Measurements from ENCODE around the gene BTBD10. TPM values are rescaled to one million over a fixed set of nuclear protein-coding genes. Genes with fewer than 3 reads are reported as not detected.

The BTBD10 gene
- 10 to 100 TPM; 28.9 to 36.4 (median 34.0) TPM for polyA plus RNA-seq (ENCODE audit: insufficient read length in 4 of 4)

GRCh38 chr11:13462901-13463778, at the start of gene BTBD10:
TSS of gene BTBD10 (minus strand) at chr11:13463222. CDS start at chr11:13445124, 18,098 bp downstream.
- peak; percentile 90 to 94 (median 92) for DNase-seq (ENCODE audit: low read depth in 4 of 4, low spot score in 3 of 4)

- DNase-seq (ENCODE audit: low read depth in 4 of 4, low spot score in 3 of 4), result no peak
Measured at GRCh38 chr11:13503393-13503792, 40.4 kb upstream of the BTBD10 start.

- DNase-seq (ENCODE audit: low read depth in 4 of 4, low spot score in 3 of 4), result no peak
Measured at GRCh38 chr11:13502492-13502891, 39.5 kb upstream of the BTBD10 start.

GRCh38 chr11:13495929-13496328, 32.9 kb upstream of the BTBD10 start, which contains the start of gene PTH:
TSS of gene PTH (minus strand) at chr11:13495997. CDS start at chr11:13492855, 3,142 bp downstream.
- no peak for DNase-seq (ENCODE audit: low read depth in 4 of 4, low spot score in 3 of 4)

GRCh38 chr11:13494051-13494450, 31.0 kb upstream of the BTBD10 start:
- DNase-seq (ENCODE audit: low read depth in 4 of 4, low spot score in 3 of 4), result no peak

- no peak for DNase-seq (ENCODE audit: low read depth in 4 of 4, low spot score in 3 of 4)
Measured at GRCh38 chr11:13487661-13488030, 24.6 kb upstream of the BTBD10 start.

- no peak for DNase-seq (ENCODE audit: low read depth in 4 of 4, low spot score in 3 of 4)
Measured at GRCh38 chr11:13486926-13487660, 24.1 kb upstream of the BTBD10 start.

GRCh38 chr11:13480198-13480597, 17.2 kb upstream of the BTBD10 start:
- no peak for DNase-seq (ENCODE audit: low read depth in 4 of 4, low spot score in 3 of 4)

GRCh38 chr11:13479688-13480087, 16.7 kb upstream of the BTBD10 start:
- DNase-seq (ENCODE audit: low read depth in 4 of 4, low spot score in 3 of 4), result no peak

- no peak for DNase-seq (ENCODE audit: low read depth in 4 of 4, low spot score in 3 of 4)
Measured at GRCh38 chr11:13475091-13475490, 12.1 kb upstream of the BTBD10 start.

- DNase-seq (ENCODE audit: low read depth in 4 of 4, low spot score in 3 of 4), result no peak
Measured at GRCh38 chr11:13473013-13473722, 10.1 kb upstream of the BTBD10 start.

GRCh38 chr11:13468750-13469149, 5.7 kb upstream of the BTBD10 start:
- DNase-seq (ENCODE audit: low read depth in 4 of 4, low spot score in 3 of 4), result no peak

- DNase-seq (ENCODE audit: low read depth in 4 of 4, low spot score in 3 of 4), result no peak
Measured at GRCh38 chr11:13465909-13466371, 2.9 kb upstream of the BTBD10 start.

- DNase-seq (ENCODE audit: low read depth in 4 of 4, low spot score in 3 of 4), result peak in 1 of 4 donors; percentile 4
Measured at GRCh38 chr11:13463779-13464290, 813 bp upstream of the BTBD10 start.

GRCh38 chr11:13462311-13462900, 616 bp downstream of the BTBD10 start:
- DNase-seq (ENCODE audit: low read depth in 4 of 4, low spot score in 3 of 4), result peak in 1 of 4 donors; percentile 27

- no peak for DNase-seq (ENCODE audit: low read depth in 4 of 4, low spot score in 3 of 4)
Measured at GRCh38 chr11:13461291-13461690, 1.7 kb downstream of the BTBD10 start.

- no peak for DNase-seq (ENCODE audit: low read depth in 4 of 4, low spot score in 3 of 4)
Measured at GRCh38 chr11:13450832-13451397, 12.1 kb downstream of the BTBD10 start.

GRCh38 chr11:13449522-13449921, 13.5 kb downstream of the BTBD10 start:
- no peak for DNase-seq (ENCODE audit: low read depth in 4 of 4, low spot score in 3 of 4)

- no peak for DNase-seq (ENCODE audit: low read depth in 4 of 4, low spot score in 3 of 4)
Measured at GRCh38 chr11:13448876-13449275, 14.1 kb downstream of the BTBD10 start.

- DNase-seq (ENCODE audit: low read depth in 4 of 4, low spot score in 3 of 4), result no peak
Measured at GRCh38 chr11:13446444-13446843, 16.6 kb downstream of the BTBD10 start.

Data from right renal pelvis (tissue), 4 donors.